Spleen (tissue), 11 donors: ENCODE measurements around the gene HIPK2. TPM values are rescaled to one million over a fixed set of nuclear protein-coding genes. Genes with fewer than 3 reads are reported as not detected.

Experiments
- DNase-seq: peaks from one replicate; pipeline ENCODE4 v3.0.0-alpha.2; 2020
- H3K27ac ChIP-seq, 8 donors: fragments of 200-600 bp; sonication (generic) in 7 of 8; 1 replicate in 4 of 8; 2 replicates in 4 of 8; pipeline versions ENCODE4 v1.5.0 to v1.8.0; 2016 to 2021; ENCODE audit warnings: inconsistent platforms in 4 of 8, mild to moderate bottlenecking in 4 of 8, moderate library complexity in 1 of 8
- H3K27me3 ChIP-seq, 7 donors: fragments of 200-600 bp; sonication (generic) in 6 of 7; replicated peaks in 1 of 7; 1 replicate in 4 of 7; 2 replicates in 3 of 7; pipeline versions ENCODE4 v1.5.0 to v1.8.0; 2016 to 2021; ENCODE audit warnings: inconsistent platforms in 3 of 7, mild to moderate bottlenecking in 1 of 7
- H3K36me3 ChIP-seq, 6 donors: fragments of 200-600 bp; sonication (generic) in 5 of 6; 1 replicate in 4 of 6; 2 replicates in 2 of 6; pipeline versions ENCODE4 v1.5.0 to v1.8.0; 2016 to 2021; ENCODE audit warnings: inconsistent platforms in 2 of 6
- H3K4me1 ChIP-seq, 6 donors: fragments of 200-600 bp; sonication (generic) in 5 of 6; 1 replicate in 3 of 6; 2 replicates in 3 of 6; pipeline versions ENCODE4 v1.5.0 to v1.8.0; 2016 to 2021; ENCODE audit warnings: inconsistent platforms in 3 of 6
- H3K4me3 ChIP-seq, 8 donors: fragments of 200-600 bp; sonication (generic) in 7 of 8; 1 replicate in 4 of 8; 2 replicates in 4 of 8; pipeline versions ENCODE4 v1.5.0 to v1.8.0; 2016 to 2021; ENCODE audit warnings: inconsistent platforms in 4 of 8, mild to moderate bottlenecking in 4 of 8, moderate library complexity in 2 of 8
- H3K9me3 ChIP-seq, 8 donors: fragments of 200-600 bp; sonication (generic) in 7 of 8; 1 replicate in 4 of 8; 2 replicates in 4 of 8; pipeline versions ENCODE4 v1.5.0 to v1.8.0; 2016 to 2021; ENCODE audit warnings: inconsistent platforms in 4 of 8
- CTCF ChIP-seq, 11 experiments: fragments of 200-600 bp in 7 of 11; fragments of 450-650 bp in 4 of 11; sonication (generic) in 4 of 11; IDR thresholded peaks in 8 of 11; conservative IDR thresholded peaks in 3 of 11; 1 replicate in 7 of 11; 2 replicates in 4 of 11; pipeline versions ENCODE4 v1.4.0 to v1.8.0; 2016 to 2021; ENCODE audit warnings: antibody characterized with exemption in 11 of 11, inconsistent platforms in 4 of 11, mild to moderate bottlenecking in 1 of 11
- POLR2A ChIP-seq, 3 donors: fragments of 450-650 bp; IDR thresholded peaks; one replicate each; pipeline ENCODE4 v1.5.1; 2017; ENCODE audit warnings: antibody characterized with exemption in 3 of 3, mild to moderate bottlenecking in 1 of 3
- POLR2AphosphoS5 ChIP-seq, 3 donors: sonication (generic); formaldehyde crosslinking; IDR thresholded peaks; one replicate each; pipeline ENCODE4 v1.5.1; 2017; ENCODE audit warnings: antibody characterized with exemption in 3 of 3
- WGBS, 5 donors: extraction: QIAGEN DNeasy Blood & Tissue Kit in 3 of 5; methylation state at CpG; one replicate each; pipeline versions ENCODE4 v1.1.5 to v1.1.7; 2013 to 2018; 5-methylcytosine and 5-hydroxymethylcytosine counted together
- intact Hi-C: fragments of 100-400 bp; cut with DNase I; formaldehyde crosslinking; loops from one replicate; pipeline ENCODE4 v1.15.0; 2023; ENCODE audit warnings: low total_unique reads
- polyA plus RNA-seq, 3 donors: library from polyadenylated mRNA; stranded (reverse); fragments of 200-250 nt; gene quantifications; one replicate each; pipeline ENCODE4 v1.2.1, GENCODE V29; 2013
- total RNA-seq, 7 donors: library from RNA; depleted of rRNA in 3 of 7; stranded (reverse); fragments of >200 nt in 3 of 7; fragmentation: NEBNext Ultra II Directional in 4 of 7; extraction: Animal tissue kit (Norgen Biotek cat#: 25700) in 4 of 7; gene quantifications; one replicate each; pipeline versions ENCODE4 v1.1.0 to v1.2.1, GENCODE V29; 2016 to 2021
- donor health status: healthy with polysubstance abuse.
- donor health status: DM: no; HTN: no; CAD: no; lungs with moderate emphysema.
- donor health status: DM: no; HTN: no; CAD: no.
- donor health status: Bipolar disorder and iron deficiency.
- donor health status: healthy.
- donor health status: DM: no; HTN: no; CAD: no.
- donor health status: DM: yes; HTN: yes; CAD: no.

The HIPK2 gene
- total and polyA plus RNA-seq, 10 donors, result 1.7 to 97.5 (median 51.8) TPM

- no peaks in the 10 kb centered on the region for H3K27me3 ChIP-seq
- peaks cover 0 to 16% (median 0%) of the 10 kb centered on the region in 6 donors for H3K36me3 ChIP-seq
- 93 to 100% (median 98%) methylated on average over 2 of the region's 2 CpGs for WGBS, 5 donors
- H3K4me1 ChIP-seq, result peaks cover 0 to 63% (median 25%) of the 10 kb centered on the region in 6 donors
- no peak overlapping the region for H3K4me3 ChIP-seq
- intact Hi-C loops, result no loop called here
- H3K9me3 ChIP-seq, result no peaks in the 10 kb centered on the region
- H3K27ac ChIP-seq, result no peak overlapping the region
- no peak for DNase-seq
- no peak for TF ChIP-seq POLR2AphosphoS5 (IDR thresholded peaks at IDR 0.05)
- no peak for TF ChIP-seq POLR2A (IDR thresholded peaks at IDR 0.05)
- no peak for TF ChIP-seq CTCF (IDR thresholded peaks at IDR 0.05 in 8 of 11, conservative IDR thresholded peaks at IDR 0.05 in 3 of 11)
These were observed 116.8 kb downstream of the HIPK2 start for GRCh38 chr7:139661043-139661440.

- Histone ChIP-seq H3K4me3 (no peak overlapping the region), H3K36me3 (peaks cover 0 to 16% (median 0%) of the 10 kb centered on the region in 6 donors), H3K4me1 (peaks cover 0 to 69% (median 27%) of the 10 kb centered on the region in 6 donors), H3K27ac (no peak overlapping the region), H3K9me3 (no peaks in the 10 kb centered on the region), H3K27me3 (no peaks in the 10 kb centered on the region)
- intact Hi-C loops, result no loop called here
- TF ChIP-seq CTCF (IDR thresholded peaks at IDR 0.05 in 8 of 11, conservative IDR thresholded peaks at IDR 0.05 in 3 of 11) (no peak), POLR2AphosphoS5 (IDR thresholded peaks at IDR 0.05) (no peak), POLR2A (IDR thresholded peaks at IDR 0.05) (no peak)
- WGBS, 5 donors, result 90 to 95% (median 94%) methylated on average over 10 of the region's 10 CpGs
- DNase-seq, result no peak
These were observed 117.3 kb downstream of the HIPK2 start for GRCh38 chr7:139660317-139661042.

- 93 to 98% (median 93%) methylated on average over 2 of the region's 2 CpGs for WGBS, 5 donors
- Histone ChIP-seq H3K4me1 (peaks cover 0 to 74% (median 30%) of the 10 kb centered on the region in 6 donors), H3K36me3 (peaks cover 0 to 22% (median 0%) of the 10 kb centered on the region in 6 donors), H3K9me3 (no peaks in the 10 kb centered on the region), H3K27ac (no peak overlapping the region), H3K4me3 (no peak overlapping the region), H3K27me3 (no peaks in the 10 kb centered on the region)
- TF ChIP-seq POLR2AphosphoS5 (IDR thresholded peaks at IDR 0.05) (no peak), CTCF (IDR thresholded peaks at IDR 0.05 in 8 of 11, conservative IDR thresholded peaks at IDR 0.05 in 3 of 11) (no peak), POLR2A (IDR thresholded peaks at IDR 0.05) (no peak)
- no peak for DNase-seq
- intact Hi-C loops, result no loop called here
These were observed 117.9 kb downstream of the HIPK2 start for GRCh38 chr7:139659922-139660316.

GRCh38 chr7:139658908-139659675, 118.7 kb downstream of the HIPK2 start:
- Histone ChIP-seq H3K36me3 (peaks cover 0 to 29% (median 0%) of the 10 kb centered on the region in 6 donors), H3K4me1 (peaks cover 0 to 76% (median 33%) of the 10 kb centered on the region in 6 donors), H3K4me3 (no peak overlapping the region), H3K27me3 (no peaks in the 10 kb centered on the region), H3K9me3 (no peaks in the 10 kb centered on the region), H3K27ac (no peak overlapping the region)
- intact Hi-C loops, result no loop called here
- no peak for DNase-seq
- TF ChIP-seq POLR2A (IDR thresholded peaks at IDR 0.05), result no peak
- no peak for TF ChIP-seq CTCF (IDR thresholded peaks at IDR 0.05 in 8 of 11, conservative IDR thresholded peaks at IDR 0.05 in 3 of 11)
- TF ChIP-seq POLR2AphosphoS5 (IDR thresholded peaks at IDR 0.05), result no peak
- 85 to 93% (median 90%) methylated on average over 14 of the region's 14 CpGs for WGBS, 5 donors
